Measurements from ENCODE around the gene SPO11.

Gene SPO11

DNA sequence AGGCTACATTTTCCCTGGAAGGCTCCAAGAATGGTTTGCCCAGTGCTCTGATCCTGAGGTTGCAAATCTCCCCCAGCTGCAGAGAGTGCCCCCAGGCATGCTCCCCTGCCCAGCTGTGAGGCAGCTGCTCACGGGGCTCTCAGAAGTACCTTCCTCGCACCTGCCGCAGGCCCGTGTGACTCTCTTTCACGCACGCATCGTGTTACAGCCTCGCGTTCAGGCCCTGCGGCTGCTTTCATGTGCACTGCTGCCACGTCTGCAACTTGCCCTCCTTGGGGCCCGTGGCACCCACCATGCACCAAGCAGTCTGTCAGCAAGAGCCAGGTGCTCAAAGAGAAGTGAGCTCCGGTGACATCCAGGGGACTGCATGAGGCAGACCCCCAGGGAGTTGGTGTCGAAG, 28.6 kb upstream of the SPO11 start:
- no peak for DNase-seq (ENCODE audit: low read depth)
- H3K4me3 ChIP-seq (ENCODE audit: low read depth, low read length): no peak overlapping the region
- TF ChIP-seq MYC (IDR thresholded peaks at IDR 0.05; ENCODE audit: low read depth, low read length): no peak
- TF ChIP-seq, protein P1, sequence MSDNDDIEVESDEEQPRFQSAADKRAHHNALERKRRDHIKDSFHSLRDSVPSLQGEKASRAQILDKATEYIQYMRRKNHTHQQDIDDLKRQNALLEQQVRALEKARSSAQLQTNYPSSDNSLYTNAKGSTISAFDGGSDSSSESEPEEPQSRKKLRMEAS (IDR thresholded peaks at IDR 0.05; ENCODE audit: low read depth, low read length): no peak
- TF ChIP-seq, protein P2, sequence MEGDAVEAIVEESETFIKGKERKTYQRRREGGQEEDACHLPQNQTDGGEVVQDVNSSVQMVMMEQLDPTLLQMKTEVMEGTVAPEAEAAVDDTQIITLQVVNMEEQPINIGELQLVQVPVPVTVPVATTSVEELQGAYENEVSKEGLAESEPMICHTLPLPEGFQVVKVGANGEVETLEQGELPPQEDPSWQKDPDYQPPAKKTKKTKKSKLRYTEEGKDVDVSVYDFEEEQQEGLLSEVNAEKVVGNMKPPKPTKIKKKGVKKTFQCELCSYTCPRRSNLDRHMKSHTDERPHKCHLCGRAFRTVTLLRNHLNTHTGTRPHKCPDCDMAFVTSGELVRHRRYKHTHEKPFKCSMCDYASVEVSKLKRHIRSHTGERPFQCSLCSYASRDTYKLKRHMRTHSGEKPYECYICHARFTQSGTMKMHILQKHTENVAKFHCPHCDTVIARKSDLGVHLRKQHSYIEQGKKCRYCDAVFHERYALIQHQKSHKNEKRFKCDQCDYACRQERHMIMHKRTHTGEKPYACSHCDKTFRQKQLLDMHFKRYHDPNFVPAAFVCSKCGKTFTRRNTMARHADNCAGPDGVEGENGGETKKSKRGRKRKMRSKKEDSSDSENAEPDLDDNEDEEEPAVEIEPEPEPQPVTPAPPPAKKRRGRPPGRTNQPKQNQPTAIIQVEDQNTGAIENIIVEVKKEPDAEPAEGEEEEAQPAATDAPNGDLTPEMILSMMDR (IDR thresholded peaks at IDR 0.05; ENCODE audit: low read depth, low read length): no peak
- no peak for TF ChIP-seq POLR2A (IDR thresholded peaks at IDR 0.05; ENCODE audit: extremely low read depth, insufficient read length)

DNA sequence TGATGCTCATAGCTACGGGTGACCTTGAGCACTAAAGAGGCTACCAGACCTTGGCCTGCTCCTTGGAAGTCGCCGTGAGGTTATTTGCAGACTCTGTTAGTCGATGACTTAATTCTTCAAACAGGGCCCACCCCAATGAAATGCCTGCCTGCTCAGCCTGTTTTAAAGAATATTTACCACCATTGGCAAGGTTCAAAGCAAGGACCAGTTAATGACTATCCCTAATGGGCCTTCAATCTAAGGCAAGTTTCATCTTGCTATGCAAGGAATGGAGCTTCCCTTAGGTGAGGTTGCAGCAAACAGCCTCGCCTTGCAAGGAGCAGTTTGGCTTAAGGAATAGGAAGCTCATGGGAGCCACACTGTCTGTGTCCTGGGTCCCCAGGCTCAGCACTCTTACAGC, 22.9 kb upstream of the SPO11 start:
- TF ChIP-seq MYC (IDR thresholded peaks at IDR 0.05; ENCODE audit: low read depth, low read length) (no peak), POLR2A (IDR thresholded peaks at IDR 0.05; ENCODE audit: extremely low read depth, insufficient read length) (no peak)
- TF ChIP-seq, protein P1 (IDR thresholded peaks at IDR 0.05; ENCODE audit: low read depth, low read length): no peak
- no peak overlapping the region for H3K4me3 ChIP-seq (ENCODE audit: low read depth, low read length)
- DNase-seq (ENCODE audit: low read depth): no peak

DNA sequence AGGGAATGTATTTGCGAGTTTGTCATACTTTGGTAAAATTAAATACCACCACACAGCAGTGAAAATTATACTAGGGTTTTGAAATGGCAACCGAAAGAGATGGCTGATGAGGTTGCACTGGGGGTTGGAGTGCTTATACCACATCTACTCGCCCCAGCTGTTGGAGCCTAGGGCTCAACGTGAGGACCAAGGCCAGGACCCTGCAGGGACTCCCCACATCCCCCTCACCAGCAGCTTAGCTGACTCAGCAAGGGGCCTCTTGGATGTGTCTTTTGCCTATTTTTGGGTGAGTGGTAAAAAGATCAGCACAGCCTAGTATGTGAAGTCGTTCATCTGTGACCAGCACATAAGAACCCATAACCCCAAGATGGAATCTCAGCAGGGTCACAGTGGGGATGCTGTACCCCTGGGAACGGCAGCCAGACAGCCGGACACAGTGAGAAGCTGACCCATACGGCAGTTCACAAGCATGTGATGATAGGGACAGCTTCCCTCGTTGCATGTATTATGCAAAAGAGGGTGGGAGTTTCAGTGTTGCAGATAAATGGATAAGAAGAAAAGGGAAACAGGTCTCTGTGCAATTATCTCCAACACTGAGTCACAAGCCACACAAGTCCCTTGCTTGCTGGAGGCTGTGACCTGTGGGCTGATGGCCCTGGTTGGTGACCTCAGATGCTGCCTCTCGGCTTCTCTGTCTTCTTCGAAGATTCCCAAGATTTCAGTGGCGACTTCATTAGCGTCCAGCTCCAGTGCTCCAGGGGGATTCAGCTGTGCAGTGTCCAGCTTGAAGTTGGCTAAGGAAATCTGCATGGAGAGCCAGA, 20.9 kb upstream of the SPO11 start:
- peak; percentile 81 for DNase-seq (ENCODE audit: low read depth)
- no peak overlapping the region for H3K4me3 ChIP-seq (ENCODE audit: low read depth, low read length)
- TF ChIP-seq POLR2A (IDR thresholded peaks at IDR 0.05; ENCODE audit: extremely low read depth, insufficient read length): no peak
- TF ChIP-seq MYC (IDR thresholded peaks at IDR 0.05; ENCODE audit: low read depth, low read length): no peak
- TF ChIP-seq, protein P1 (IDR thresholded peaks at IDR 0.05; ENCODE audit: low read depth, low read length): 0 out of 2 replicates have a peak, but pooled peaks have one; percentile 25
- TF ChIP-seq, protein P2 (IDR thresholded peaks at IDR 0.05; ENCODE audit: low read depth, low read length): no peak

DNA sequence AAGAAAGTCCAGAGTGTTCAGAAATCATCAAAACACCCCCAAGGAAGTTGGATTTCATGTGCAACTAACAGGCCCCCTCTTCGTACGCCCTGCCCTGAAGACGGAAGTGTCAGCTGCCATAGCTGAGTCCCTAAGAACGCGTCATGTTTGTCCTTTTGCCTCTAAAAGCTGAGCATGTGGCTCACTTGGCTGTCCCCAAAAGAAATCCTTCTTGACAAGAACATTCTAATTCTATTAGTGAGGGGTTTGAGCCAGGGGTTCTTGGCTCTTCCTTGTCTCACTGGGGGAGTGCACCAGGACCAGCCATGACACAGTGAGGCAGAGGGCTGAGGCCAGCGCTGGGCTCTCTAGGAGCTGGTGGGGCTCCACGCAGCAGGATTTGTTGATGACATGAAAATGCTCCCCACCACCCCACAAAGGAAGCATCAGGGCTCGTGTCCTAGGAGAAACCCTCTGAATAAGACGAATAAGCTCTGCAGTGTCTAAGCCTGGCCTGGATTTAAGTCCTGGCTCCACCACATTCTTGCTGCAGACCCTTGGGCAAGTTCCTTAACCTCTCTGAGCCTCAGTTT, 20.0 kb upstream of the SPO11 start:
- no peak overlapping the region for H3K4me3 ChIP-seq (ENCODE audit: low read depth, low read length)
- no peak for DNase-seq (ENCODE audit: low read depth)
- TF ChIP-seq MYC (IDR thresholded peaks at IDR 0.05; ENCODE audit: low read depth, low read length): no peak
- TF ChIP-seq, protein P2 (IDR thresholded peaks at IDR 0.05; ENCODE audit: low read depth, low read length): no peak

DNA sequence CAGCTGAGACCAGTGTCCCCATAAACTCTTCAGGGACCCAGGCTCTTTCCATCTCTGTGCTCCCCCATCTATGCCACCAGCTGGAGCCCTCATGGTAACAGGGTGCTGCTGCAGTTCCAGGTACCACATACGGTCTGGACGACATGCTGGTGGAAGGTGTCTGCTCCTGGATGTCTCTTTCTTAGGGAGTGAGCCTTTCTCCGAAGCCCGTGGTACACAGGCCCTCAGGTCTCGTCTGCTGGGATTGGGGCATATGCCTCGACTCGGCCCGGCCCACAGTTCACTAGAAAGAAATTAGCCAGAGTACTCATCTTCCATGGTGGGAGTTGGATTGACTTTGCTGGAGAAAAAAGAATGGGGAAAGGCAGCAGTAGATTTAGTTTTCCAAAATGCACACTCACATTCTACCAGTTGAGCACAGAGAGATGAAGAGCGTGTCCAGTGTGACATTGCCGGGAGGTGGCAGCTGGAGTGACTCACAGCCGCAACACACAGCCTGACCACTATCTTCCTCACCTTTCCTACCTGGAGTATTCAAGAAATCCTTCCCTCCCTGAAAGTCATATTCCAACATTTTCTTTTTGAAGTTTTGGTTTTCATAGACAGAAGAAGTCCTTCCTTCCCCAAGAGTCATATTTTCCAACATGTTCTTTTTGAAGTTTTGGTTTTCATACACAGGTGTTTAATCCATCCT, 18.6 kb upstream of the SPO11 start:
- no peak overlapping the region for H3K4me3 ChIP-seq (ENCODE audit: low read depth, low read length)
- DNase-seq (ENCODE audit: low read depth): no peak
- TF ChIP-seq, protein P2 (IDR thresholded peaks at IDR 0.05; ENCODE audit: low read depth, low read length): no peak
- no peak for TF ChIP-seq MYC (IDR thresholded peaks at IDR 0.05; ENCODE audit: low read depth, low read length)
- no peak for TF ChIP-seq POLR2A (IDR thresholded peaks at IDR 0.05; ENCODE audit: extremely low read depth, insufficient read length)
- TF ChIP-seq, protein P1 (IDR thresholded peaks at IDR 0.05; ENCODE audit: low read depth, low read length): no peak

DNA sequence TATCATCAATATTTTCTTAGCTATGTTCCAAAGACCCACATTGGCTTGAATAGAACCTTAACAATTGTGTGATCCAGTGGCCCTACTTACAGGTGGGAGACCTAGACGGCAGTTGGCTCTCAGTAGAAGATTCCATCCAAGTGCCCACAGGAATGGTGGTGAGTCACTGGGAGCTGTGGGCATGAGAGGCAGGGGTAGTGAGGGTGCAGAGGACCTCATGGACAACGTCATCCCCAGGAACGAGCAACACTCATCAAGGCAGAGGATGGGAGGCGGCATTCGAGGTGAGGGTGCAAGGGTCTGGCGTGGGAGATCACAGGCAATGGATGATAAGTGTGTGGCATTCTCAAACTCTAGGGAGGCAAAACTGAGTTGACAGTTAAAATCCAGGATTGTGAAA, 17.5 kb upstream of the SPO11 start:
- no peak overlapping the region for H3K4me3 ChIP-seq (ENCODE audit: low read depth, low read length)
- TF ChIP-seq POLR2A (IDR thresholded peaks at IDR 0.05; ENCODE audit: extremely low read depth, insufficient read length) (no peak), MYC (IDR thresholded peaks at IDR 0.05; ENCODE audit: low read depth, low read length) (no peak)
- TF ChIP-seq, protein P2 (IDR thresholded peaks at IDR 0.05; ENCODE audit: low read depth, low read length): no peak
- TF ChIP-seq, protein P1 (IDR thresholded peaks at IDR 0.05; ENCODE audit: low read depth, low read length): no peak
- DNase-seq (ENCODE audit: low read depth): no peak
